ENCODE data around the gene P2RX3. TPM values are rescaled to one million over a fixed set of nuclear protein-coding genes. Genes with fewer than 3 reads are reported as not detected.

The P2RX3 gene
- total and polyA plus RNA-seq, 2 donors (not counting 1 experiment from before 2014, with no cell fraction given), result not detected

DNA sequence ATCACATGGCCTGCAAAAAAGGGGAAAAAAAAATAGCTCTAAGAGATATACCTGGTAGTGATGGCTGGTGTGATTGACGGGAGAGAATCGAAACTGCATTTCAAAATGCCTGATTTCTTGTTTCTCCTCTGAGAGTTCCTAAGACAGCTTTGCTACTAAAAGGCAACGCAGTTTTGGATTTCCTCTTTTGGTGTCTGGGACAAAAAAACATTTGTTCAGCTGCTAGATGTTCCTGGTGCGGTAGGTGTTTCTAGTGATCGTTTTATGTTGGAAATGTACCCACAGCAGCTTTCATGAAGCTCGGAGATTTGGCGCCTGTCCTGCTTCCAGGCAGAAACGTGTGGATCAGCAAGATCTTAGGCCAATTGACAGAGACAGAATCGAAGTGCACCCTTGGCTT is 18.1 kb downstream of the P2RX3 start:
- no peak overlapping the region for H3K4me2 ChIP-seq (ENCODE audit: extremely low read depth, insufficient read depth, low read length)
- TF ChIP-seq, protein P1, sequence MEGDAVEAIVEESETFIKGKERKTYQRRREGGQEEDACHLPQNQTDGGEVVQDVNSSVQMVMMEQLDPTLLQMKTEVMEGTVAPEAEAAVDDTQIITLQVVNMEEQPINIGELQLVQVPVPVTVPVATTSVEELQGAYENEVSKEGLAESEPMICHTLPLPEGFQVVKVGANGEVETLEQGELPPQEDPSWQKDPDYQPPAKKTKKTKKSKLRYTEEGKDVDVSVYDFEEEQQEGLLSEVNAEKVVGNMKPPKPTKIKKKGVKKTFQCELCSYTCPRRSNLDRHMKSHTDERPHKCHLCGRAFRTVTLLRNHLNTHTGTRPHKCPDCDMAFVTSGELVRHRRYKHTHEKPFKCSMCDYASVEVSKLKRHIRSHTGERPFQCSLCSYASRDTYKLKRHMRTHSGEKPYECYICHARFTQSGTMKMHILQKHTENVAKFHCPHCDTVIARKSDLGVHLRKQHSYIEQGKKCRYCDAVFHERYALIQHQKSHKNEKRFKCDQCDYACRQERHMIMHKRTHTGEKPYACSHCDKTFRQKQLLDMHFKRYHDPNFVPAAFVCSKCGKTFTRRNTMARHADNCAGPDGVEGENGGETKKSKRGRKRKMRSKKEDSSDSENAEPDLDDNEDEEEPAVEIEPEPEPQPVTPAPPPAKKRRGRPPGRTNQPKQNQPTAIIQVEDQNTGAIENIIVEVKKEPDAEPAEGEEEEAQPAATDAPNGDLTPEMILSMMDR (conservative IDR thresholded peaks at IDR 0.05 in 1 of 2, IDR thresholded peaks at IDR 0.05 in 1 of 2; ENCODE audit: low read depth in 1 of 2, low read length in 2 of 2), result no peak
- no peak for TF ChIP-seq EZH2 (IDR thresholded peaks at IDR 0.05; ENCODE audit: low read length, missing control alignments)
- no peaks in the 10 kb centered on the region for H3K9me3 ChIP-seq (ENCODE audit: control insufficient read depth, insufficient read depth, low read depth, low read length)

GRCh38 chr11:57357310-57357709 is 19.2 kb downstream of the P2RX3 start:
- peaks cover 3% of the 10 kb centered on the region for H3K27me3 ChIP-seq (ENCODE audit: control insufficient read depth, insufficient read depth, low read length)
- H3K4me2 ChIP-seq (ENCODE audit: extremely low read depth, insufficient read depth, low read length), result no peak overlapping the region
- no peak overlapping the region for H3K27ac ChIP-seq (ENCODE audit: insufficient read depth, low read length)
- no peak for TF ChIP-seq EZH2 (IDR thresholded peaks at IDR 0.05; ENCODE audit: low read length, missing control alignments)
- TF ChIP-seq, protein P1 (conservative IDR thresholded peaks at IDR 0.05 in 1 of 2, IDR thresholded peaks at IDR 0.05 in 1 of 2; ENCODE audit: low read depth in 1 of 2, low read length in 2 of 2), result no peak
- no peak overlapping the region for H3K4me3 ChIP-seq (replicated peaks in 1 of 4; ENCODE audit: control extremely low read depth in 1 of 4, insufficient read depth in 1 of 4, low read depth in 3 of 4, low read length in 4 of 4)
- no peak for DNase-seq (ENCODE audit: low read depth in 2 of 2)
- no peaks in the 10 kb centered on the region for H3K9me3 ChIP-seq (ENCODE audit: control insufficient read depth, insufficient read depth, low read depth, low read length)
- H3K36me3 ChIP-seq (ENCODE audit: control insufficient read depth, insufficient read depth, low read length), result no peaks in the 10 kb centered on the region
- no peaks in the 10 kb centered on the region for H4K20me1 ChIP-seq (ENCODE audit: control insufficient read depth, extremely low read depth, insufficient read depth, low read length)
- no peaks in the 10 kb centered on the region for H3K79me2 ChIP-seq (ENCODE audit: control insufficient read depth, insufficient read depth, low read length)
- H2AFZ ChIP-seq (ENCODE audit: low read length), result no peak overlapping the region
- no peaks in the 10 kb centered on the region for H3K4me1 ChIP-seq (ENCODE audit: control insufficient read depth, extremely low read depth, insufficient read depth, low read length)
- H3K9ac ChIP-seq (ENCODE audit: insufficient read depth, low read length), result no peak overlapping the region

More for the DNA sequence above, 18.1 kb downstream of the P2RX3 start:
- Histone ChIP-seq H3K4me1 (ENCODE audit: control insufficient read depth, extremely low read depth, insufficient read depth, low read length) (no peaks in the 10 kb centered on the region), H2AFZ (ENCODE audit: low read length) (no peak overlapping the region), H3K9ac (ENCODE audit: insufficient read depth, low read length) (no peak overlapping the region), H3K27me3 (ENCODE audit: control insufficient read depth, insufficient read depth, low read length) (no peaks in the 10 kb centered on the region), H3K79me2 (ENCODE audit: control insufficient read depth, insufficient read depth, low read length) (no peaks in the 10 kb centered on the region), H3K27ac (ENCODE audit: insufficient read depth, low read length) (no peak overlapping the region), H3K36me3 (ENCODE audit: control insufficient read depth, insufficient read depth, low read length) (no peaks in the 10 kb centered on the region), H4K20me1 (ENCODE audit: control insufficient read depth, extremely low read depth, insufficient read depth, low read length) (no peaks in the 10 kb centered on the region), H3K4me3 (replicated peaks in 1 of 4; ENCODE audit: control extremely low read depth in 1 of 4, insufficient read depth in 1 of 4, low read depth in 3 of 4, low read length in 4 of 4) (no peak overlapping the region)
- no peak for DNase-seq (ENCODE audit: low read depth in 2 of 2)

GRCh38 chr11:57357856-57358255 is 19.7 kb downstream of the P2RX3 start:
- no peak overlapping the region for H3K27ac ChIP-seq (ENCODE audit: insufficient read depth, low read length)
- no peak overlapping the region for H3K9ac ChIP-seq (ENCODE audit: insufficient read depth, low read length)
- H3K4me3 ChIP-seq (replicated peaks in 1 of 4; ENCODE audit: control extremely low read depth in 1 of 4, insufficient read depth in 1 of 4, low read depth in 3 of 4, low read length in 4 of 4), result no peak overlapping the region
- no peak overlapping the region for H3K4me2 ChIP-seq (ENCODE audit: extremely low read depth, insufficient read depth, low read length)
- no peak for TF ChIP-seq EZH2 (IDR thresholded peaks at IDR 0.05; ENCODE audit: low read length, missing control alignments)
- TF ChIP-seq, protein P1 (conservative IDR thresholded peaks at IDR 0.05 in 1 of 2, IDR thresholded peaks at IDR 0.05 in 1 of 2; ENCODE audit: low read depth in 1 of 2, low read length in 2 of 2), result no peak
- DNase-seq (ENCODE audit: low read depth in 2 of 2), result peak in 1 of 2 donors; percentile 23
- H3K36me3 ChIP-seq (ENCODE audit: control insufficient read depth, insufficient read depth, low read length), result no peaks in the 10 kb centered on the region
- no peaks in the 10 kb centered on the region for H3K4me1 ChIP-seq (ENCODE audit: control insufficient read depth, extremely low read depth, insufficient read depth, low read length)
- H3K79me2 ChIP-seq (ENCODE audit: control insufficient read depth, insufficient read depth, low read length), result no peaks in the 10 kb centered on the region
- H4K20me1 ChIP-seq (ENCODE audit: control insufficient read depth, extremely low read depth, insufficient read depth, low read length), result no peaks in the 10 kb centered on the region
- H3K27me3 ChIP-seq (ENCODE audit: control insufficient read depth, insufficient read depth, low read length), result peaks cover 3% of the 10 kb centered on the region
- no peak overlapping the region for H2AFZ ChIP-seq (ENCODE audit: low read length)
- H3K9me3 ChIP-seq (ENCODE audit: control insufficient read depth, insufficient read depth, low read depth, low read length), result no peaks in the 10 kb centered on the region

Measured in fibroblast of lung (primary cell).